GM12801 (cell line): ENCODE measurements around the gene PGLYRP1.

ENCODE experiments used
- TF ChIP-seq, protein P1 (sequence below): IDR thresholded peaks from one replicate; pipeline ENCODE4 v1.5.1; 2011; ENCODE audit warnings: control low read depth; ENCODE audit not compliant: insufficient read length; ENCODE audit errors: extremely low read depth

The PGLYRP1 gene

DNA sequence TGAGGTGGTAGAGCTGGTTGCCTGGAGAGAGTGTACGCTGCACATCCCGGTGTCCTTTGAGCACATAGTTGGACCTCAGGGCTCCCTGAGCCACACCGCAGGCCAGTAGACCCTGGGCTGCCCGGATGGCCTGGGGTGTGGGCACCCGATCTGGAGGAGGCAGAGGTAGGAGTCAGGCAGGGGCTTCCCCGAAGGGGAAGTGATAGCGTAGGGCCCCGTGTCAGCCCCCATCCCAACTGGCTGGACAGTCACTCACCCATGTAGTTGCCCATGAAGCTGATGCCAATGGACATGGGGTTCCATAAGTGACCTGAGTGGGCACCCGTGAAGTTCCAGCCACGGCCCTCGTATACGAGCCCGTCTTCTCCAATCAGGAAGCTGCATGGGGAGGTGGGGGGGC, 3.6 kb downstream of the PGLYRP1 start:
- TF ChIP-seq, protein P1, sequence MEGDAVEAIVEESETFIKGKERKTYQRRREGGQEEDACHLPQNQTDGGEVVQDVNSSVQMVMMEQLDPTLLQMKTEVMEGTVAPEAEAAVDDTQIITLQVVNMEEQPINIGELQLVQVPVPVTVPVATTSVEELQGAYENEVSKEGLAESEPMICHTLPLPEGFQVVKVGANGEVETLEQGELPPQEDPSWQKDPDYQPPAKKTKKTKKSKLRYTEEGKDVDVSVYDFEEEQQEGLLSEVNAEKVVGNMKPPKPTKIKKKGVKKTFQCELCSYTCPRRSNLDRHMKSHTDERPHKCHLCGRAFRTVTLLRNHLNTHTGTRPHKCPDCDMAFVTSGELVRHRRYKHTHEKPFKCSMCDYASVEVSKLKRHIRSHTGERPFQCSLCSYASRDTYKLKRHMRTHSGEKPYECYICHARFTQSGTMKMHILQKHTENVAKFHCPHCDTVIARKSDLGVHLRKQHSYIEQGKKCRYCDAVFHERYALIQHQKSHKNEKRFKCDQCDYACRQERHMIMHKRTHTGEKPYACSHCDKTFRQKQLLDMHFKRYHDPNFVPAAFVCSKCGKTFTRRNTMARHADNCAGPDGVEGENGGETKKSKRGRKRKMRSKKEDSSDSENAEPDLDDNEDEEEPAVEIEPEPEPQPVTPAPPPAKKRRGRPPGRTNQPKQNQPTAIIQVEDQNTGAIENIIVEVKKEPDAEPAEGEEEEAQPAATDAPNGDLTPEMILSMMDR = no peak

DNA sequence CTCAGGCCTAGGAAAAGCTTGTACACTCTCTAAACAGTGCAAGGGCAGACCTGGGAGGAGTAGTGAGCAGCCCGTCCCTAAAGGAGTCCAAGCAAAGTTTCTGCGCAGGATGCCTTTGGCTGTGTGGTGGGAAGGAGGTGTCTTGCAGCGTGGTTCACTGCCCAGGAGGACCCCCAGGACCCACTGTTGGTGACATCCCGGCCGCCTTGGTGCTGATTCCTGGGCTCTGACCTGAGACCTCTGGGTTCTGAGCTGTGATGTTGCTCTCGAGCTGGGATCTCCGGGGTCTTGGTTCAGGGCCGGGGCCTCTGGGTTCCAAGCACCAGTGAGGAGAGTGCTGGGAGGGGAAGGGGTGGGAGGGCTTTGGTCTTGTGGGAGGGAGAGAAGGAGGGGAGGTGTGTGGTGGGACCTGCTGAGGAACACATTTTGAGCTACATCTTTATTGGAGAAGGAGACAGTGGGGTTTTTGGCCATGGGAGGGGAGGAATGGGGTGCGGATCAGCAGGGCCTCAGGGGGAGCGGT, 4.1 kb downstream of the PGLYRP1 start:
- TF ChIP-seq, protein P1 = no peak

DNA sequence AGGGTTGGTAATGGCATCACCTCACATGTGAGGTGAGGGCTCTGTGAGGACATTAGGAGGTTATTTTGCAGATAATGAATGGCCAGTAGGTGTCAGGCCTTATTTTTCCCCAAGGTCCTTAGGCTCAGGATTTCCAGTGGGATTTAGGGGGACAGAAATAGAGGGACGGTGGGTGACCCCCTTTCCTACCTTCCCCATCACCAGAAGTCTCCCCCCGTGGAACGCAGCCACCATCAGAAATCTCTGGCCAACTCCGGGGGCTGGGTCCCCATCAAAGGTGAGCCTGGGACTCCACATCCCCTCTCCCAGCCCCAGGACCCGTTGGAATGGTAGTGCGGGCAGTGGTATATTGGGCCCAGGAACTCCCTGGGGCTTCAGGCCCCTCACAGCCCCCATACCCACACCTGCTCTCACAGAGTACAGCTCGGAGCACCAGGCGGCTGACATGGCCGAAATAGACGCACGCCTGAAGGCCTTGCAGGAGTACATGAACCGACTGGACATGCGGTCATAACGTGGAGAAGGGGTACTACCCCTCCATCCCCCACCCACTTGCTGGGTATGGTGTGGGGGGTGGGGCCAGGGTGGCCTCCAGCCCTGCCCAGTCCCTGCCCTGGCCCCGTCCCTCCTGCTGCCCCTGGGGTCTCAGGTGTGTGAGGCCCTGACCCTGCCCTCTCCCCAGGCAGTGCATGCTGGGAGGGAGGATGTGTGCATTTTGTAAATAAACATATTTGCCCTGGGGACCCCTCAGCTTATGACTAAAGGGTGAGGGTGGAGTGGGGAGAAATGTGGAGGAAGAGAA, 4.8 kb downstream of the PGLYRP1 start:
- TF ChIP-seq, protein P1 = no peak

DNA sequence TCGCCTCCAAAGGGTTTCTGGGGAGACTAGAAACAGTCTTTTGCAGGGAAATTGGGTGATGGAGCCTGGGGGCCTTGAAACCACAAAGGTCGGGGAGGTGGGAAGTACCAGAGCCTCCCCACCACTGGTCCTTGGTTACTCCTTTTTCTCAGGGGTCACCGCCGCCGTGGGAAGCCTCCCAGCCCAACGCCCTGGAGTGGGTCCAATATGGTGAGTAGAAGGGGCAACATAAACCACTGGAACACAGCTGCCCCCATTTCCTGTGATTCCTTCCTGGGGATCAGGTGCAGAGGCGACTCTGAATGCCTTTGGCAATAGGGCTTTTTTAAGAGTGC, 5.8 kb downstream of the PGLYRP1 start:
- TF ChIP-seq, protein P1 = no peak

DNA sequence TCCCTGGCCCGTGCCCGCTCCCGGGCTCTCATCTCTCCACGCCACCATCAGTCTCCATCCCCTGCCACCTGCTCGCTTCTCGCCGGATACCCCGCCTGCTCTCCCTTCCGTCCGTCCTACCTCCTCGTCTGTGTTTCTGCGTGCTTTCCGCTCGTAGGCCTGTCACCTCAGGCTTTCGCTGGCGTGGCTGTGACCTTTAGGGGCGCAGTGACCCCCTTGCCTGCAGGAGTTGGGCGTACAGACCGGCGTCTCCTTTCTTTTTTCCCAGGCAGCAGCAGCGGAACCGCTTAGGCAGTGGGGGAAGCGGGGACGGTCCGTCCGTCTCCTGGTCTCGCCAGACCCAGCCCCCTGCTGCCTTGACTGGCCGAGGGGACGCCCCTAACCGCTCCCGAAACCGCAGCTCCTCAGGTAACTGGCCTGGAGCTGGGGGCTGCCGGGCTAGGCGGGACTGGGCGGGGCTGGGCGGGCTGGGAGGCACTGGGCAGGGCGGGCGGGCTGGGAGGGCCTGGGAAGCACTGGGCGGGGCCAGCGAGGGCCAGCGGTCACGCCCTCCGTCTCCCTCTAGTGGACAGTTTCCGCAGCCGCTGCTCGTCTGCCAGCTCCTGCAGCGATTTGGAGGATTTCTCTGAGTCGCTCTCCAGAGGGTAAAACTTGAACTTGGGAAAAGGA, 6.3 kb downstream of the PGLYRP1 start:
- TF ChIP-seq, protein P1 = no peak

DNA sequence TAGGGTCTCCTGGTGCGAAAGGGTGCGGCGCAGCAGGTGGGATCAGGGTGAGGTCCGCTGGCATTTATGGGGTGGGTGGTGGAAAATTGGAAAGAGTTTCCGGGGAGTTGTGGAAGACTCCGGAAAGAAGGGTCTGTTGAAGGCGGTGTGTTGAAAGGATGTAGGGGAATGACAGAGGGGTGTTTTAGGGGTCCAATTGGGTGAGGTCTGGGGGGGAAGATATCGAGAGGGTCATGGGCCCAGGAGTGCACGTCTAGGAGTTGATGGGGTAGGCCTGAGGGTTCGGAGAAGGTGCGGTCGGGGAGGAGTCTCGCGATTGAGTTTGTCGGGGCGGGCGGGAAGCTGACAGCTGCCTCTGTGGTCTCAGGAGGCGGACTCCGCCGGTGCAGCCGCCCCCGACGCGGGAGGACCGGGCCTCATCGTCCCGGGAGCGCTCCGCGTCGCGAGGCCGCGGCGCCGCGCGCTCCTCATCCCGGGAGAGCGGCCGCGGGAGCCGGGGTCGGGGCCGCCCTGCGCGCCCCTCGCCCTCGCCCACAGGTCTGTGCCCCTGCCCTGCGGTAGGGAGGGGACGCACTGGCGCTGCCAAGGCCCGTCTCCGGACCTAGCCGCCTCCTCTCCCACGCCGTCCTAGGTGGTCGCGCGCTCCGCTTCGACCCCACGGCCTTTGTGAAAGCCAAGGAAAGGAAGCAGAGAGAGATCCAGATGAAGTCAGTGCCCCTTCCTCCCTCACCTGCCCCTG, 7.0 kb downstream of the PGLYRP1 start:
- TF ChIP-seq, protein P1 = no peak
